ENCODE results near the gene CCDC172.

The CCDC172 gene

DNA sequence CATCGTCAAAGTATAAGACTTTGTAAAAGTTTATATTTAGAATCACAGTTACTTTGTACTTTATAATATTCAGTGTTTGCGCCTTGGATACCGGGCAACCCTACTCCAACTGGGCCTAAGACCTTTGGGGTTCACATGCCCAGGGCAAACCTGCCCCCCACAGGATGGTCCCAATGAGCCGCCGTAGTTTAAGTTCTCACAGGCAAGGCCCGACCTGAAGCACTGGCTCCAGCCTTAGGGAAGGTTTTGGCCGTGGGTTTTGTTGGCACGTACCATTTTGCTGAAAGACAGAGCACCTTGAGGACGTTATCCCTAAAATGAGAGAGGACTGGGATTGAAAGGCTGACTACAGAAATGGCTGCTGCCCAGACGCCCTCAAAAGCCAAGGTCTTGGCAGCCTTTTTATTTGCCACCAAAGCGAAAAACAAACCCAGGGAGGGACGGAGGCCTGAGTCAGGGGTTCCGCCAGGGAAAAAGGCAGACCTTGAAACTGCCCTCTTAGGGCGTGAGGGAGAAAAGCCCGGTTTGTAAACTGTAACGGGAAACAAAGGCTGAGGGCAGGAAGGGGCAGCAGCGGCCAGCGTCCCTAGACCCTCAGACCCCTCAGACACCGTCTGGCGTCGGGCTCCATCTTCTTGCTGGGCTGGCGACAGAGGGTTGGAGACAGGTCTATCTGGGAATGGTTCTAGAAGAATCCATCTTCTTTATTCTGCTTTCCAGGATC is at the start of gene CCDC172:
CCDC172 (plus strand) TSS at position 222 of the 724 bp plus-strand sequence. CDS start 564 bp downstream, outside the sequence.
- DNase-seq: no peak

DNA sequence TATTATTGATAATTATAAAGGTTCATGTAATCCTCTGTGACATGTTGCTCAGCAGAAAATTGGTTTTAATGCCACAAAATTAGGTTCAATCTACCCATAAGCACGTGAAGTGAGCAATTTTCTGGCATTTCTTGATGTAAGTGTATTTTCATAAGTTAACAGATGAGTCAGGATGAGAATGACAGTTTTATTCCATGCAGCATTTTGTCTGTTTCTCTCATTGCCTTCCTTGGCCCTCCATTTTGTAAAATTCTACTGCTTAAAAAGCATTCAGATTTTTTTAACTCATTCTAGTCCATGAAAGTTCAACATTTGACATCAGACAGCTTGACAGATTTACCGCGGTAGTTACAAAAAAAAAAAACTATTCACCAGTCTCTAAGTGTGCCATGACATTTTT is 47.3 kb upstream of the CCDC172 start:
- no peak for DNase-seq

- peak; percentile 76 for DNase-seq
Measured at GRCh38 chr10:116278846-116279245, 45.4 kb upstream of the CCDC172 start.

DNA sequence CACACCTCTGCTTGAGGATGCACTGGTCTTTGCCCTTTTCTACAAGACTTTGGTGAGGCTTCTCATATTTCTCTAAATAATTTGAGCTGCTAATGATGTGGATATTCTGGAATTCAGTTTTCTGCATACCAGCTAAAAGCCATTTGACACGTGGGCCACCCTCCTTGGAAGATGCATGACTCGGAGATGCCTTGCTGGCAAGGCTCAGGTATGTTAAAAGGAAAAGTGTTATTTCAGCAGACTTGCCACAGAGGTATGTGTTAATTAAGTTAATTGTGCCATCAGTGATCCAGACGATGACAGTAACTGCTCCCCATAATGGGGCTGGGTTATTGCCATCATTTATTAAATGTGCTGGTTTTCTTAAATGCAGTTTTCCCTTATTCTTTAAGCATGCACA is 42.5 kb upstream of the CCDC172 start:
- no peak for DNase-seq

- DNase-seq: no peak
Measured at GRCh38 chr10:116286626-116287200, 37.5 kb upstream of the CCDC172 start.

DNA sequence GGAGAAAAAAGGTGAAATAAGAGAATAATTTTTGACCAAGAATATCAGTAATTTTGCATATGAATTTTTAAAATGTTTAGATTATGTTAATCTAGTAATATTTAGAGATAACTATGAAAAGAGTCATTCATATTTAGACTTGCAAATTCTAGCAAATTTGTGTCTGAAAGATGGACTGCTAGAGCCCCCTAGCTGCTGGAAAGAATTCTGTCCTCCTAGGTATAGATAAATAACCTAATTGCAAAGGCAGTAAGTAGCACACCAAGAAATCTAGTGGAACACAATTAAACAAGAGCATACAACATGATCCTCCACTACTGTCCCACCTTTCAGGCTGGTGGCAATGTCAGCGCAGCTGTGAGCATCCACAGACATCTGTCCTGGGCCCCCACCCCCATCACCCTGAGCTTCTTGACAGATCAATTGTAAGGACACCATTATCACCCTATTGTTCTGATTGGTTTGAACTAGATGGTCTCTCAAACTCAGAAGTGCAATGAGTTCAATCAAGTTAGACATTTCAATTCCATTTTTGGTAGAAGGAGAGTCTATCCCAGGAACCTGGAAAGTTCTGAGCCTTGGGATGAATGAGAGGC is 36.2 kb upstream of the CCDC172 start:
- peak; percentile 54 for DNase-seq

DNA sequence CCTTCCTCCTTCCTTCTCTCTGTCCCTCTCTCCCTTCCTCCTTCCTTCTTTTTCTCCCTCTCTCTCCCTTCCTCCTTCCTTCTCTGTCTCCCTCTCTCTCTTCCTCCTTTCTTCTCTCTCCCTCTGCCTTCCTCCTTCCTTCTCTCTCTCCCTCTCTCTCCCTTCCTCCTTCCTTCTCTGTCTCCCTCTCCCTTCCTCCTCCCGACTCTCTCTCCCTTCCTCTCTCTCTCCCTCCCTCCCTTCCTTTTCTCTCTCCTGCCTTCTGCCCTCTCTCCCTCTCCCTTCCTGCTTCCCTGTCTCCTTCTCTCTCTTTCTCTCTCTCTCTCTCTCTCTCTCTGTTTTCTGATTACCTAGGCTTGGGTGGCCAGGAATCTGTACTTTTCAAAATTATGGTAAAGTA is 34.6 kb upstream of the CCDC172 start:
- DNase-seq: no peak

DNA sequence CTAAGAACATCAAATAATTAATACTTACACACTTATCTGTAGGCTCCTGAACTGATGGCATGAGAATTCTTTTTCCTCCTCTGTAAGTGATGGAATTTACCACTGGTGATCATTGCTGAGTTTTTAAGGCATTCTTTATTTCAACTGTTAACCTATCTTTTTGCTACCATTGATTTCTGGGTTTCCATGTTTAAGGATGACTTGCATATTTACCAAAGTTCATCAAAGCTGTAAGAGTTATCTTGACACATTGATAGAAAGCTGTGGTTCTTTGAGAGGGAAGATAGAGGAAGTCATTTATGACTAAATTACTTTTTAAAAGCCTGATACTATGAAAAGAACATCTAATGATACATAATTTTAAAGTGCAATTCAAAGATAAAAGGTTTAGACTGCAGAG is 31.8 kb upstream of the CCDC172 start:
- no peak for DNase-seq

GRCh38 chr10:116296291-116296721 is 27.9 kb upstream of the CCDC172 start:
- DNase-seq: no peak

DNA sequence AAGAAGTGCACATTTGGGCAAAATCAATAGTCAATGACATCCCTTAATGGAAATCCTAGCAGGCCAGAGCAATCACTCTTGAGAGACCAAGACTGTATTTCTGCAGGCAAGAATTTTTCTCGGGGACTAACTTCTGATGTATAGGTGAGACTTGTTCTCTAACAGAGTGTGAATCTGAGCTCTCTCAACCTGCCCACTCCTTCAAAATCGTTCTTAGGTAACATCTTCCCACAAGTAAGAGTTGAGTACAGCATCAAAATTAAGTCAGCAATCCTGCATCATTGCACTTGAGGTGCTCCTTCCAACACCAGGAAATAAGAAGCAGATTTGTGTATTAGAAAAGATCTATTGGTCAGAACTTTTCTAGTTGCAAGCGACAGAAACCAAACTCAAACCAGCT is 25.7 kb upstream of the CCDC172 start:
- no peak for DNase-seq

- DNase-seq: no peak
Measured at GRCh38 chr10:116300542-116300941, 23.7 kb upstream of the CCDC172 start.

- no peak for DNase-seq
Measured at GRCh38 chr10:116304923-116305322, 19.3 kb upstream of the CCDC172 start.

GRCh38 chr10:116306847-116307246 is 17.4 kb upstream of the CCDC172 start:
- no peak for DNase-seq

DNA sequence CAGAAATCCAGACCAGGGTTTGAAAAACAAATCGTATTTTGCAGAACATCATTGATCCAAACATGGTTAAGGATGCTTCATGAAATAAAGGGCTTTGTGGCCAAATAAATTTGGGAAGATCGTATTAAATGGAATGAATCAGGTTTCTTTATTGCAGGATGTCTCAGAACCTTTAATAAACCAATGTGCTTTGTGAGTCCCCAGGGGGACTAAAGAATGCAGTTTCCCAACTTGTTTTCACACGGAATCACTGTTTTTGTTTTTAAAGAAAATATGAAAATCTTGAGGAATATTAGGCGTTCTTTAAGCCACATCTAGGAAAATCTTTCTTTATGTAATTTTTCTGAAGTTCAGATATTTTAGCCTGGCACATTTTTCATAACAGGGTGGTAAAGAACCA is 16.8 kb upstream of the CCDC172 start:
- no peak for DNase-seq

DNA sequence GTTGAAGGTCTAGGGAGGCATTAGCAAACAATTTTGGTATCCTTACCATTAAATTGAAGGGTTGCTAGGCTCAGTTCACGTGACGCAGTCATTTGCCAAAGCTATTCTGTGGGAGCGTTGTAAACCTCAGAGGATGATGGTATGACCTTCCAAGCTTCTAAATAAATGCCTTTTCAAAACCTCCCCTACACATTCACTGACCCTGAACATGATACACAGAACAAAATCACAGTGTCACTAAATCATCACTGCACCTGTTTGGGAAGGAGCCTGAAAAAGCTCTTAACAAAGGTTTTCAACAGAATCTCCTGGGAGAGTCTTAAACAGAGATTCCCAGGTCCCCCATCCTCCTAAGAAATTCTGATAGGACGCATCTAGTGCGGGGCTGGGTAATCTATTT is 13.2 kb upstream of the CCDC172 start:
- DNase-seq: no peak

DNA sequence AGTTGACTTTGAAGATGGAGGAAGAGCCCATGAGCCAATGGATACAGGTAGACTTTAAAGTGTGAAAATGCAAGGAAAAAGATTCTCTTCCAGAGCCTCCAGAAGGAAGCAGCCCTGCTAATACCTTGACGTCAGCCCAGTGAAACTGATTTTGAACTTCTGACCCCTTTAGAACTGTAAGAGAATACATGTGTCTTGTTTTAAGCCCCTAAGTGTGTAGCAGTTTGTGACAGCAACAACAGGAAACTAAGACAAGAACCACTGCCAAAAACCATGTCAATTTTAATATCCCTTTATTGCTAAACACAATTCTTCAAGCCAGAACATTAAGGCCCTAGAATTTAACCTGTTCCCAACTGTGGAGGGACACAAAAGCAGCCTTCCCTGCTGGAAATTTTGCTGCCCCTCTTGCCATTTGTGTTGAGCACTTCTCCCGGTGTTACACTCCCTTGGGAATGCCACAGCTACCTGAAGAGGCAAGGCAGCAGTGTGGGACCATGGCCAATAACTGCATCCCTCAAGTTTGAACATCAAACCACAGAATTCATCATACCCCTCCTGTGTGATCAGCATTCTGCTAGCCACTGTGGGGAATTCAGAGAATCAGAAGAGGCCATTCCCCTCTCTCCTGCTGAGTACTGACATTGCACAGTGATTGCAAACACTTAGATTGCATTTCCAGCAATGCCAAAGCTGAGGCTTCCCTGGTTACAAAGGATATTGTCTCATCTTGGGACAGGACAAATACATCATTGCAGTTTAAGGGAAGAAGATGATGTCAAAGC is 12.3 kb upstream of the CCDC172 start:
- DNase-seq: no peak

GRCh38 chr10:116312548-116312947 is 11.7 kb upstream of the CCDC172 start:
- no peak for DNase-seq

DNA sequence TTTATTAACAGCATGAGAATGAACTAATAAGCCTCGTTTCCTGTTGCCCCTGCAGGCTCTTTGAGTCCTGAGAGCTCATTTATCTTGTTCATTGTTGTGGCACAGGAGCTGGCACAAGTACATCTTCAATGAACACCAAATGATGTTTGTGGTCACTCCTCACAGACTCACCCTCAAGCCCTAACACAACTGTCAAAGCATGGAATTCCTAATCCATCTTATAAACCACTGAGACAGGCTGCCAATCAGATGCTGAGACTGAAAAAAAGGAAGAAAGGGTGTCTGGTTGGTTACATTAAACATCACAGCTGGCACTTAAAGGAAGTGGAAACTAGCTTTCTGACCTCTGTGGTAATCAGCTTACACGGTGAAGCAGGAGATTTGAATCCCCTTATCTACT is 7.7 kb upstream of the CCDC172 start:
- no peak for DNase-seq

DNA sequence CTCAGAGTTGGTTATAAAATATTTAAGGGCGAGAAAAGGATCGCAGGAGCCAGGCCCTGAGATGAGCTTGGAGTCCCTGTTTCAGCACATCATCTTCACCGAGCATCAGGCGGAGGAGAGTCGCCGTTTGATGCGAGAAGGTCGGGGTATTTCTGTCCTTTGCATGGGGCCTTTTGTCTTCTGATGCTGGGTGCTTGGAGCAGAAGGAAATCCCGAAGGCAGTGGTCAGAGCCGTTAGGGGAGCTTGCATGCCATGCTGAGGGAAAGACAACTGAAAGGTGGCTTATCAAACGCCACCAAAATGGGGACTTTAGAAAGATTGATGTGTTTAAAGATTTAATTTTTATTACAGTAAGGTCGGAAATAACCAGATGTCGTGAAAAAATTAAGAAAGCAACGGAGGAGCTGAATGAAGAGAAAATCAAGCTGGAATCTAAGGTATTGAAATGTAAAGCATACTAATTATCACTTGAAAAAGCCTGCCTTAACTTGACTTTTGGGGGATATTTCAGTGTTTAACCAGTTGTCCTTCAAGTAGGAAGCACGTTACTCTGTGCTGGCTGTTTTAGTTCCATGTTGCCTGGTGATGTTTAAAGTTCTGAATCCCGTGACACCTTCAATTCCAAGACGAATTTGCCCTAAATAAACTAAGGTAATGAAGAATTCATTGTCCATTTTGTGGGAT is 845 bp downstream of the CCDC172 start:
- DNase-seq: no peak

DNA sequence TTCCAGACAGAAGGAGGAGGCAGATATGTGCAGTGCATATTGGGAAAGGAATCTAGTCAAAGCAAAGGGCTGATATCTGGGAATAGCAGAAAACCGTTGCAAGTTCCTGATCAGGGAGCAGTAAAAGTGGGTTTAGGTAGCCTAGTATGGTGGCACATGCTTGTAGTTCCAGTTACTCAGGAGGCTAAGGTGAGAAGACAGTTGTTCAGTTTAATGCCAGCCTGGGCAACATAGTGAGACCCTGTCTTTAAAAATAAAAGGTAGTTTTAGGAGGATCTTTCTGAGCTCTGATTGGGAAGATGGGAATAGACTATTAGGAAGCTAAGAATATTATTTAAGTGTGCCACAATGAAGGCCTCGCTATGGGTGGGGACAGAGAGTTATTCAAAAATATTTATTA is 1.7 kb downstream of the CCDC172 start:
- DNase-seq: no peak

DNA sequence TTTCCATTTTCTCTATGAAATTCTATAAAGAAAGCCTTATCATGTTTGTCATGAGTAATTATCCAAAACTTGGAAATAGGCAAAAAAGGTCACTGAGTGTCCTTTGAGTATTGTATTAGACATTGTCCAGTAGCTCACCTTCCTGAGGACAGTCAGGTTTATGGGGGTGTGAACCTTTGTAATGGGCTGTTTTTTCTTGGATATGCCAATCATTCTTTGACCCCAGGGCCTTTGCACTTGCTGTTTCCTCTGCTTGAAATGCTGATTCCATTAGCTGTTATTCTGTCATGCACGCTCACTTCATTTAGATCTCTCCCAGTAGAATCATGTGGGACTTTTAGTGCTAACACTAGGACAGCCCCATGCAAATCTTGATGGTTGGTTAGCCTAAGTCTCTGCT is 4.9 kb downstream of the CCDC172 start:
- no peak for DNase-seq

- no peak for DNase-seq
Measured at GRCh38 chr10:116331815-116332214, 7.6 kb downstream of the CCDC172 start.

GRCh38 chr10:116336866-116337265 is 12.6 kb downstream of the CCDC172 start:
- no peak for DNase-seq

Data from retina (tissue), 1 donor.